ENCODE data around the gene PDE6B.

Gene PDE6B

GRCh38 chr4:717601-718320 is 92.4 kb downstream of the PDE6B start:
- DNase-seq (ENCODE audit: extremely low spot score, insufficient read length, low read depth) (no peak), FAIRE-seq (no peak)

GRCh38 chr4:718460-718859 is 93.1 kb downstream of the PDE6B start:
- DNase-seq (ENCODE audit: extremely low spot score, insufficient read length, low read depth) = no peak
- FAIRE-seq = no peak
